Calu3 (cell line): ENCODE results near the gene SNX10. TPM values are rescaled to one million over a fixed set of nuclear protein-coding genes. Genes with fewer than 3 reads are reported as not detected.

Source experiments
- BruUV-seq: library from RNA; stranded (reverse); fragments of 400-500 nt; replicated peaks from 2 replicates; lab custom pipeline; 2021; lab: Mats Ljungman, UMichigan
- CTCF ChIA-PET: fragments of 300-600 bp; sonication (Branson Sonifier 250); formaldehyde crosslinking; loops from one replicate; lab custom pipeline; 2022; ENCODE audit warnings: antibody characterized with exemption; lab: Charles Lee
- DNase-seq: peaks from one replicate; pipeline ENCODE4 v3.0.0; 2022
- H3K27ac Mint-ChIP-seq: one replicate; pipeline ENCODE4 v1.8.0; 2022; ENCODE audit warnings: mixed read lengths; ENCODE audit not compliant: unreplicated experiment
- H3K27me3 Mint-ChIP-seq: one replicate; pipeline ENCODE4 v1.8.0; 2022; ENCODE audit warnings: mixed read lengths; ENCODE audit not compliant: unreplicated experiment
- H3K36me3 Mint-ChIP-seq: one replicate; pipeline ENCODE4 v1.8.0; 2022; ENCODE audit warnings: mild to moderate bottlenecking, moderate library complexity, mixed read lengths; ENCODE audit not compliant: insufficient read depth, unreplicated experiment
- H3K4me1 Mint-ChIP-seq: one replicate; pipeline ENCODE4 v1.8.0; 2022; ENCODE audit warnings: mild to moderate bottlenecking, low read depth, mixed read lengths; ENCODE audit not compliant: unreplicated experiment
- H3K4me3 Mint-ChIP-seq: one replicate; pipeline ENCODE4 v1.8.0; 2022; ENCODE audit warnings: mild to moderate bottlenecking, low read depth, moderate library complexity, mixed read lengths; ENCODE audit not compliant: unreplicated experiment
- H3K9me3 Mint-ChIP-seq: one replicate; pipeline ENCODE4 v1.8.0; 2022; ENCODE audit warnings: low read depth, mixed read lengths; ENCODE audit not compliant: unreplicated experiment
- intact Hi-C: fragments of 100-400 bp; cut with micrococcal nuclease; formaldehyde crosslinking; loops from one replicate; pipeline ENCODE4 v1.10.0; 2022; ENCODE audit not compliant: unreplicated experiment
- total RNA-seq: library from RNA; stranded (reverse); gene quantifications from 2 replicates; pipeline ENCODE4 v1.2.3, GENCODE V29; 2022
- TF ChIP-seq, protein P1 (sequence below): fragments of 200-600 bp; IDR thresholded peaks from one replicate; pipeline ENCODE4 v1.8.0; 2022; ENCODE audit warnings: antibody characterized with exemption; ENCODE audit not compliant: unreplicated experiment

The SNX10 gene
- total RNA-seq, 1 experiment from 2014 or later = 22.1 TPM

GRCh38 chr7:26372704-26373103 lies 81.0 kb downstream of the SNX10 start:
- intact Hi-C loops = no loop called here
- no peaks in the 10 kb centered on the region for H3K27me3 Mint-ChIP-seq
- no peak overlapping the region for H3K4me3 Mint-ChIP-seq
- TF ChIP-seq, protein P1, sequence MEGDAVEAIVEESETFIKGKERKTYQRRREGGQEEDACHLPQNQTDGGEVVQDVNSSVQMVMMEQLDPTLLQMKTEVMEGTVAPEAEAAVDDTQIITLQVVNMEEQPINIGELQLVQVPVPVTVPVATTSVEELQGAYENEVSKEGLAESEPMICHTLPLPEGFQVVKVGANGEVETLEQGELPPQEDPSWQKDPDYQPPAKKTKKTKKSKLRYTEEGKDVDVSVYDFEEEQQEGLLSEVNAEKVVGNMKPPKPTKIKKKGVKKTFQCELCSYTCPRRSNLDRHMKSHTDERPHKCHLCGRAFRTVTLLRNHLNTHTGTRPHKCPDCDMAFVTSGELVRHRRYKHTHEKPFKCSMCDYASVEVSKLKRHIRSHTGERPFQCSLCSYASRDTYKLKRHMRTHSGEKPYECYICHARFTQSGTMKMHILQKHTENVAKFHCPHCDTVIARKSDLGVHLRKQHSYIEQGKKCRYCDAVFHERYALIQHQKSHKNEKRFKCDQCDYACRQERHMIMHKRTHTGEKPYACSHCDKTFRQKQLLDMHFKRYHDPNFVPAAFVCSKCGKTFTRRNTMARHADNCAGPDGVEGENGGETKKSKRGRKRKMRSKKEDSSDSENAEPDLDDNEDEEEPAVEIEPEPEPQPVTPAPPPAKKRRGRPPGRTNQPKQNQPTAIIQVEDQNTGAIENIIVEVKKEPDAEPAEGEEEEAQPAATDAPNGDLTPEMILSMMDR = no peak
- no peaks in the 10 kb centered on the region for H3K9me3 Mint-ChIP-seq
- no peak overlapping the region for H3K27ac Mint-ChIP-seq
- peaks cover 14% of the 10 kb centered on the region for H3K36me3 Mint-ChIP-seq
- CTCF ChIA-PET = interaction anchor here (0.9 to 1.4 kb wide), 3 partner anchors 9 to 221 kb away, joined by 4 to 5 read pairs (median 4); partner anchors contain the start of gene NFE2L3
- DNase-seq = no peak
- H3K4me1 Mint-ChIP-seq = peaks cover 17% of the 10 kb centered on the region
- BruUV-seq = no TSS peak

GRCh38 chr7:26374647-26375373 lies 83.1 kb downstream of the SNX10 start:
- CTCF ChIA-PET = interaction anchor here (0.7 to 2.4 kb wide), 6 partner anchors 175 to 788 kb away, joined by 3 to 8 read pairs (median 4); no protein-coding TSS in a partner anchor
- Mint-ChIP-seq H3K27me3 (no peaks in the 10 kb centered on the region), H3K4me1 (peaks cover 13% of the 10 kb centered on the region), H3K9me3 (no peaks in the 10 kb centered on the region), H3K36me3 (peaks cover 14% of the 10 kb centered on the region), H3K4me3 (no peak overlapping the region), H3K27ac (no peak overlapping the region)
- no TSS peak for BruUV-seq
- DNase-seq = no peak
- TF ChIP-seq, protein P1 = no peak
- intact Hi-C loops = no loop called here

GRCh38 chr7:26375726-26376174 lies 84.1 kb downstream of the SNX10 start:
- Mint-ChIP-seq H3K9me3 (no peaks in the 10 kb centered on the region), H3K4me1 (peaks cover 6% of the 10 kb centered on the region), H3K27me3 (no peaks in the 10 kb centered on the region), H3K4me3 (peak overlapping the region; percentile 90), H3K27ac (no peak overlapping the region), H3K36me3 (peaks cover 14% of the 10 kb centered on the region)
- CTCF ChIA-PET = interaction anchor here (0.8 to 2.4 kb wide), 4 partner anchors 174 to 787 kb away, joined by 3 to 8 read pairs (median 5); no protein-coding TSS in a partner anchor
- BruUV-seq = TSS peak; percentile 61
- DNase-seq = no peak
- TF ChIP-seq, protein P1 = no peak
- intact Hi-C loops = loop anchor here (2.0 kb wide), 2 partner anchors 125 to 291 kb away; no protein-coding TSS in a partner anchor

DNA sequence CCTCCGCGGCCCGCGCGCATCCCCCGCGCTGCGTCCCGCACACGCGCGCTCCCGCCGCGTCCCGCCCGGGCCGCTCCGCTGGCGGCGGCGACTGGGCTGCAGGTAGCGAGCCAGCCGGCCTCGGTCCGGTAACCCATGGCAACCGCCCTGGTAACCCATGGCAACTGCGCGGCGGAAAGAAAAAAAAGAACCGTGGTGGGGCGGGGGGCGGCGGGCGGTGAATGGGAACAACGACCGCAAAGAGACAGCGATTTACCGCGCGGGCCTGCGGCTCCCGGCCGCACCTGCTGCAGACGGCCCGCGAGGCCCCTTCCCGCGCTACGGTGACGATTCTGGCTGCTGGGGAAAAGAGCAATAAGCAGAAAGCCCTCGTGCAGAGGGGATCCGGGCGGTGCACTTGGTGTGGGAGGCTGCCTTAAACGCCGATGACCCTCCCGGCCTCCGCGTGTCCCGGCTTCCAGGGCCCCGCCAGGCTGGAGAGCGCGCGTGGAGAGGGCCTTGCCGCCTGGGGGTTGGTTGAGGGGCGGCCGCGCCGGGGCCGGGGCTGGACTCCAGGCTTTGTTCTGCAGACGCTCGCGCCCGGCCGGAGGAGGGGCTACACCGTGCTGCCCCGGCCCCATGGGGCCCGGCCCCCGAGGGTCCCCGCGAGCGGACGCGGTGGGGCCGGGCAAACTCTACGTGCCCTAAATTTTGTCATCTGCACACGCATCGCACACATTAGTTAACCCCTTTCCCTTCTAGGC lies 84.7 kb downstream of the SNX10 start:
- DNase-seq = peak; percentile 84
- BruUV-seq = no TSS peak
- intact Hi-C loops = loop anchor here (2.0 kb wide), 2 partner anchors 124 to 290 kb away; no protein-coding TSS in a partner anchor
- peaks cover 6% of the 10 kb centered on the region for H3K4me1 Mint-ChIP-seq
- no peaks in the 10 kb centered on the region for H3K9me3 Mint-ChIP-seq
- peaks cover 14% of the 10 kb centered on the region for H3K36me3 Mint-ChIP-seq
- CTCF ChIA-PET = interaction anchor here (0.9 to 2.4 kb wide), 10 partner anchors 28 to 784 kb away, joined by 3 to 20 read pairs (median 4); no protein-coding TSS in a partner anchor
- no peaks in the 10 kb centered on the region for H3K27me3 Mint-ChIP-seq
- peak overlapping the region; percentile 90 for H3K4me3 Mint-ChIP-seq
- TF ChIP-seq, protein P1 = no peak
- peak overlapping the region; percentile 64 for H3K27ac Mint-ChIP-seq
